ENCODE results near the gene SAP30L.

- TF ChIP-seq SP1 (IDR thresholded peaks at IDR 0.05), result no peak
- TF ChIP-seq CTCF (IDR thresholded peaks at IDR 0.05; ENCODE audit: low read depth, low read length, missing input control), result peak; percentile 79
- no peak for TF ChIP-seq TAF1 (conservative IDR thresholded peaks at IDR 0.05)
- TF ChIP-seq MAX (IDR thresholded peaks at IDR 0.05), result no peak
- peak; percentile 81 to 90 for TF ChIP-seq RAD21 (IDR thresholded peaks at IDR 0.05)
- TF ChIP-seq FOXA1 (IDR thresholded peaks at IDR 0.05), result no peak
- TF ChIP-seq NR2F2 (IDR thresholded peaks at IDR 0.05), result no peak
These were observed 22.0 kb downstream of the SAP30L start for GRCh38 chr5:154467655-154468354.
